Uterus (tissue), 2 donors: ENCODE data around the gene RSRC1.

Experiments used
- CTCF ChIP-seq, 4 experiments: fragments of 200-600 bp in 2 of 4; fragments of 450-650 bp in 2 of 4; sonication (generic) in 2 of 4; IDR thresholded peaks; one replicate each; pipeline ENCODE4 v1.5.1; 2016 to 2019; ENCODE audit warnings: antibody characterized with exemption in 4 of 4, mild to moderate bottlenecking in 2 of 4, moderate library complexity in 1 of 4
- POLR2A ChIP-seq, 2 donors: fragments of 450-650 bp; IDR thresholded peaks; one replicate each; pipeline ENCODE4 v1.6.1; 2016; ENCODE audit warnings: antibody characterized with exemption in 2 of 2, mild to moderate bottlenecking in 1 of 2, moderate library complexity in 1 of 2

- TF ChIP-seq CTCF (IDR thresholded peaks at IDR 0.05) (no peak), POLR2A (IDR thresholded peaks at IDR 0.05) (no peak)
Observed at GRCh38 chr3:158508481-158508880, 398.6 kb downstream of the RSRC1 start.
